NCI-H2081 treated with DMSO at 0.1 percent for 48 hours (cell line): Measurements from ENCODE around the gene MMP23B.
"Not testable (repeated sequence)": the region's sequence is repeated elsewhere in the genome, so short reads cannot be mapped to it uniquely, and the experiment has no call there.

Experiments used
- DNase-seq: peaks from one replicate; lab custom pipeline; 2025; lab: John Stamatoyannopoulos, UW

MMP23B gene

GRCh38 chr1:1631782-1632420 lies at the start of gene MMP23B:
TSS of gene MMP23B (plus strand) at chr1:1632173. CDS start at chr1:1632219, 46 bp downstream.
- DNase-seq, result no peak

GRCh38 chr1:1582585-1583346 lies 49.2 kb upstream of the MMP23B start:
- no peak for DNase-seq

GRCh38 chr1:1583347-1584010 lies 48.5 kb upstream of the MMP23B start:
- no peak for DNase-seq

GRCh38 chr1:1591452-1591851 lies 40.5 kb upstream of the MMP23B start:
- DNase-seq, result no peak

GRCh38 chr1:1593834-1594601 lies 38.0 kb upstream of the MMP23B start:
- DNase-seq, result no peak

- no peak for DNase-seq
Measured at GRCh38 chr1:1594602-1595260, 37.2 kb upstream of the MMP23B start.

- not testable (repeated sequence) for DNase-seq
Measured at GRCh38 chr1:1595341-1595740, 36.6 kb upstream of the MMP23B start.

GRCh38 chr1:1596493-1597274 lies 35.3 kb upstream of the MMP23B start:
- no peak for DNase-seq

- DNase-seq, result no peak
Measured at GRCh38 chr1:1597275-1597930, 34.6 kb upstream of the MMP23B start.

- DNase-seq, result no peak
Measured at GRCh38 chr1:1598051-1598719, 33.8 kb upstream of the MMP23B start.

GRCh38 chr1:1598720-1599029 lies 33.3 kb upstream of the MMP23B start:
- no peak for DNase-seq

- no peak for DNase-seq
Measured at GRCh38 chr1:1599030-1599934, 32.7 kb upstream of the MMP23B start.

- DNase-seq, result no peak
Measured at GRCh38 chr1:1599935-1600860, 31.8 kb upstream of the MMP23B start, which contains the start of gene FNDC10. TSS of gene FNDC10 (minus strand) at chr1:1600135. CDS start at chr1:1600015, 120 bp downstream.

GRCh38 chr1:1600861-1601563 lies 31.0 kb upstream of the MMP23B start:
- no peak for DNase-seq

- no peak for DNase-seq
Measured at GRCh38 chr1:1601564-1602303, 30.2 kb upstream of the MMP23B start.

- DNase-seq, result no peak
Measured at GRCh38 chr1:1602304-1602967, 29.5 kb upstream of the MMP23B start.
